GM12892 (cell line): ENCODE results near the gene SHANK1.

Source experiments
- POLR2A ChIP-seq: IDR thresholded peaks from 2 replicates; pipeline ENCODE4 v1.6.1; 2011; ENCODE audit warnings: low read depth, low read length, control low read depth
- POLR2AphosphoS5 ChIP-seq: IDR thresholded peaks from 2 replicates; pipeline ENCODE4 v1.6.1; 2011; ENCODE audit warnings: low read depth, low read length, control low read depth

GRCh38 chr19:50638600-50638999 lies 81.0 kb downstream of the SHANK1 start:
- TF ChIP-seq POLR2A (no peak), POLR2AphosphoS5 (no peak)
